NT2/D1 (cell line): ENCODE measurements around the gene APCDD1.

Source experiments
- DNase-seq: peaks from one replicate; pipeline ENCODE4 v3.0.0-alpha.2; 2011; ENCODE audit warnings: low read depth, low spot score
- H3K27me3 ChIP-seq: 2 replicates; pipeline ENCODE4 v1.6.0; 2011; ENCODE audit warnings: mild to moderate bottlenecking; ENCODE audit not compliant: insufficient read length, insufficient read depth
- H3K36me3 ChIP-seq: 2 replicates; pipeline ENCODE4 v1.6.1; 2011; ENCODE audit warnings: mild to moderate bottlenecking, low read length, mixed read lengths; ENCODE audit not compliant: insufficient read depth, insufficient read length
- H3K4me1 ChIP-seq: 2 replicates; pipeline ENCODE4 v1.5.1; 2011; ENCODE audit not compliant: insufficient read depth, insufficient read length
- H3K4me3 ChIP-seq: 2 replicates; pipeline ENCODE4 v1.5.1; 2011; ENCODE audit warnings: low read depth; ENCODE audit not compliant: insufficient read length
- H3K9ac ChIP-seq: 2 replicates; pipeline ENCODE4 v1.6.0; 2011; ENCODE audit warnings: low read depth; ENCODE audit not compliant: insufficient read length
- H3K9me3 ChIP-seq: 2 replicates; pipeline ENCODE4 v1.5.1; 2011; ENCODE audit warnings: mild to moderate bottlenecking, low read length; ENCODE audit not compliant: insufficient read depth
- SUZ12 ChIP-seq: IDR thresholded peaks from 2 replicates; pipeline ENCODE4 v1.6.1; 2011; ENCODE audit not compliant: insufficient read length, insufficient read depth; ENCODE audit errors: extremely low read depth
- YY1 ChIP-seq: IDR thresholded peaks from 2 replicates; pipeline ENCODE4 v1.6.1; 2011; ENCODE audit not compliant: insufficient read length, insufficient read depth
- ZNF274 ChIP-seq: IDR thresholded peaks from 2 replicates; pipeline ENCODE4 v1.6.1; 2011; ENCODE audit warnings: mild to moderate bottlenecking, low read depth, low read length

APCDD1 gene

DNA sequence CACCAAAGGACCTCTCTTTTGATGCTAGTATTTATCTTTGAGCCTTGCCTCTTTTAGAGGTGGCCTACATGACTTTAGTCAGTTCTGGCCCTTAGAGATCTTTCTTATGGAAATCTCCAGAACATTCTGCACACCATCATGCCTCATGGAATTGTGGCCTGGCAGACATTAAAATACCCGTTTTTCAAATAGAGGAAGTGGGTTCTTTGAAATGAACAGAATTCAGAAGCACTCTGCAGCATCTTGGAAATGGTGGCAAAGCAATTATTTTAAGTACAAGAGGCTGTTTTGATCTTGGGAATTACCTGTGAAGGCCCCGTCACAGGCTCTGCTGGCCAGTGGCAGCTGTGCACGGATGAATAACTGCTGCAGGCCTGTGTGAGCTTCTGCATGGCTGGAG, 40.7 kb upstream of the APCDD1 start:
- H3K4me3 ChIP-seq = no peak overlapping the region
- no peak overlapping the region for H3K9ac ChIP-seq
- no peak for DNase-seq
- no peaks in the 10 kb centered on the region for H3K27me3 ChIP-seq
- H3K9me3 ChIP-seq = no peaks in the 10 kb centered on the region
- TF ChIP-seq ZNF274 = no peak
- TF ChIP-seq YY1 = no peak
- TF ChIP-seq SUZ12 = no peak
- peaks cover 3% of the 10 kb centered on the region for H3K4me1 ChIP-seq
- no peaks in the 10 kb centered on the region for H3K36me3 ChIP-seq

DNA sequence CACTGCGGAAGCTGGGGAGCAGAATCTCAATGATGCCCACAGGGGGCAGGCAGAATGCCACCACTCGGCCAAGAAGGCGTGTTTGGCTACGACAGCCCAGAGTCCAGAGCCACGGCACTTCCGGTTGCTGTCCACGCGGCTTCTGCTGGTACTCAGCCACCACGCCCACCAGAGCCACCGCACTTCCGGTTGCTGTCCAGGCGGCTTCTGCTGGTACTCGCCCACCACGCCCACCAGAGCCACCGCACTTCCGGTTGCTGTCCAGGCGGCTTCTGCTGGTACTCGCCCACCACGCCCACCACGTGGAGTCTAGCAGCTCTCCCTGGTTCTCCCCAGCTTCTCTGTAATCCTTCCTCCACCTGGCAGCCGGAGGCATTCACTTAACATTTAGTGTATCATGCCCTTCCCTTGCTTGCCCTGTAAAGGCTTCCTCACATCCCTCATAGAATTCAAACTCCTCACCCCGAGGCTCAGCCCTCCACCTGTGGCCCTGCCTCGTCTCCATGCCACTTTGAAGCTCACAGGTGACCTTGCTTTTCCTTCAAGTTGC, 40.1 kb upstream of the APCDD1 start:
- Histone ChIP-seq H3K9me3 (no peaks in the 10 kb centered on the region), H3K27me3 (no peaks in the 10 kb centered on the region), H3K36me3 (no peaks in the 10 kb centered on the region), H3K9ac (no peak overlapping the region), H3K4me1 (peaks cover 3% of the 10 kb centered on the region), H3K4me3 (no peak overlapping the region)
- DNase-seq = no peak
- TF ChIP-seq ZNF274 = no peak
- no peak for TF ChIP-seq SUZ12
- TF ChIP-seq YY1 = no peak

DNA sequence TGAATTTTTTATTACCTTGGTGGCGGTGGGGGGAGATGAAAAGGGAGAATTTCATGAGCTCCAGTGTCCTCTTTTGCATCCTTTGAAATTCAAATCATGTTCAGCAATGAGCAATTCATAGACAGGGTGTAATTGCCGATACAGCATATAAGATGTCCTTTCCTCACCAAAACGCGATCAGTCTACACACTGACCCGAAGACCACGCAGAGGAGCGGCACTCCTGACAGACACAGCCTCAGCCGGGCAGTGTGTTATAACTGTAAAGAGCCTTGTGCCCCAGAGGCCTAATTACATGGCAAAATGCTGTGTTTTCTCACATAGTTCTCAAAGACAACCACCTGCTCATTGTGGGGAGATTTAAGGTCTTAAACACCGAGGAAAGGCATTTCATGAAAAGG, 38.4 kb upstream of the APCDD1 start:
- H3K27me3 ChIP-seq = no peaks in the 10 kb centered on the region
- no peak for DNase-seq
- no peak for TF ChIP-seq YY1
- no peak for TF ChIP-seq ZNF274
- TF ChIP-seq SUZ12 = no peak

DNA sequence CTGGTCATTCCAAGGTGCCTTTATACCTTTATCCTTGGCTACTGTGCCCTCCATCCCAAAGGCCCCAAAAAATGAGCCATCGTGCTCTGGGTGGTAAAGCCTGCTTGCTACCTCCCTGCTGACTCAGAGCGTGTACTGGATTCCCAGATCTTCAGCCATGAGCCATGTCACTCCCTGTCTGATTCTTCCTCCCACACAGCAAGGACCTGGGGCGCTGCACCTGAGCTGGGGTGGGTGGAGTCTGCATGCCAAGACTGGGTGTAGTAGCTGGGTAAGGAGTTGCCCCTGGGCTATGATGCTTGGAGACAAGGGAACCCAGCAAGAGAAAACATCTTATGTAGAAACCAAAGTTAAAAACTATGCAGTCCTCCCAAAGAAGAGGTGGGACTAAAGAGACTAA, 37.2 kb upstream of the APCDD1 start:
- Histone ChIP-seq H3K27me3 (no peaks in the 10 kb centered on the region), H3K4me3 (no peak overlapping the region), H3K9ac (no peak overlapping the region), H3K9me3 (peaks cover 6% of the 10 kb centered on the region; the same call in 1 of the 2 replicates), H3K36me3 (no peaks in the 10 kb centered on the region), H3K4me1 (peaks cover 3% of the 10 kb centered on the region)
- TF ChIP-seq ZNF274 (no peak), YY1 (no peak), SUZ12 (no peak)
- DNase-seq = no peak

More for the DNA sequence above, 38.4 kb upstream of the APCDD1 start:
- Histone ChIP-seq H3K36me3 (no peaks in the 10 kb centered on the region), H3K9ac (no peak overlapping the region), H3K4me3 (no peak overlapping the region), H3K4me1 (peaks cover 3% of the 10 kb centered on the region), H3K9me3 (peaks cover 6% of the 10 kb centered on the region; the same call in 1 of the 2 replicates)

DNA sequence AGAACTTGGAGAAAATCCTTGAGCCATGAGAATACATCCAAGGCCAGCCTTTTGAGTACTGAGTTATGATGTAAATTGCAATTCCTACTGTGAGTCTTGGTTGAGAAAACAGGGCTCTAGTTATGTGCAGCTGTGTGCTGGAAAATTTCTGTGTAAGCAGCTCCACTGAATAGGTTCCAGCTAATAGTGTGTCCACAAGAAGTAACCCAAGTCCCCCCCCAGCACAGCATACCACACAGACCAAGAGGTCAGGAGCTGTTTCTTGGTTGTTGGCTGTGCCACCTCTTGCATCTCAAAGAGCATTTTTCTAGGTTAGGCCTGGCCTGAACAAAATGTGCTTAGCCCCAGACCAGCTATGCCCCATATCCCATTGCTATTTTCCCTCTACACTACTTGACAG, 36.8 kb upstream of the APCDD1 start:
- H3K9me3 ChIP-seq = peaks cover 6% of the 10 kb centered on the region; the same call in 1 of the 2 replicates
- no peak for TF ChIP-seq YY1
- no peak for TF ChIP-seq SUZ12
- TF ChIP-seq ZNF274 = no peak
- H3K4me1 ChIP-seq = peaks cover 3% of the 10 kb centered on the region
- no peak overlapping the region for H3K9ac ChIP-seq
- DNase-seq = no peak
- no peaks in the 10 kb centered on the region for H3K36me3 ChIP-seq
- H3K27me3 ChIP-seq = no peaks in the 10 kb centered on the region
- H3K4me3 ChIP-seq = no peak overlapping the region

DNA sequence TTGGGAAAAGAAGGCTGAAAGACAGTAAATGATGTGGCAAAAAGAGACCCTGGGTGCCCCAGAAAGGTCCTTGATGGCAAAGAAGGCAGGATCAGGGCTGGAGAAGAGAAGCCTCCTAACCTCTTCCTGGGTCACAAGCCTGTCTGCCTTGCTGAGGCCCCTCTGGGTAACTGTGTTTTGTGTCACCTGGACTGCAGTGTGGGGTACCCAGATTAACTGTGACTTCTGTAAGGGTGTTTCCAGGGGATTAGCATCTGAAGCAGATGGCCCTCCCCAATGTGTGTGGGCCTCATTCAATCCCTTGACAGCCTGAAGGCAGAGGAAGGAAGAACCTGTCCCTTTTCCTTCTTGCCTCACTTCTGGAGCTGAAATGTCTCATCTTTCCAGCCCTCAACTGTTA, 35.6 kb upstream of the APCDD1 start:
- no peak for DNase-seq
- Histone ChIP-seq H3K36me3 (no peaks in the 10 kb centered on the region), H3K27me3 (no peaks in the 10 kb centered on the region), H3K9me3 (peaks cover 6% of the 10 kb centered on the region; the same call in 1 of the 2 replicates), H3K9ac (no peak overlapping the region), H3K4me1 (peaks cover 3% of the 10 kb centered on the region), H3K4me3 (no peak overlapping the region)
- TF ChIP-seq ZNF274 (no peak), SUZ12 (no peak), YY1 (no peak)

DNA sequence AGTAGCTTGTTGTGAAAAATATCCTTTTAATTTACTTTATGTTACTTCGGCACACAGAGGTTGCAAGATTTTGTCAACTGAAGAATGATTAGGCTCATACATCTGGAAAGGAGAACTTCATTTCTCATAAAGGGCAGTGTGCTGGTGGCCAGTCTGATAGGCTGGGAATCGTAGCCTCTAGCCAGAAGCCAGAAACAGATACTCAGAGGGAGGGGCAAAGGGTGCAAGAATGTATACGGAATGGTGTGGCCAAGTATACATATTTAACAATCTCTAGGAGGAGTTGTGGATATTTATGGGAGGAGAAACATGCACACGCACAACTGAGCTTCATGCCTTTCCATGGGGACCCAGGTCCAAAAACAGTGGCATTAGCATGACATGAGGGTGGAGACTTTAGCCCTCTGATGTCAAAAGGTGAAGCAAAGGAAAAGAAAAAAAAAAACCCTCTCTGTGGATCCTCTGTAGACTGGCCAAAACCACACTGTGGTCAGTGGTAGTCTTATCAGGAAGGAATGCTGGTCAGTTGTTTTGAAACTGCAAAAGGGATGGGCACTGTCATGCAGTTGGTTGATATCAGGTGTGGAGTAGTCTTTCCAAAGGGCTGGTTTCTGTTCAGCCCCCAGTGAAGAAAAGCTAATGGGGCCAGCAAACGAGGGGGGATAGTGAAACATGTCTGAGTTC, 34.9 kb upstream of the APCDD1 start:
- Histone ChIP-seq H3K9me3 (peaks cover 6% of the 10 kb centered on the region; the same call in 1 of the 2 replicates), H3K27me3 (no peaks in the 10 kb centered on the region), H3K36me3 (no peaks in the 10 kb centered on the region), H3K4me1 (peaks cover 3% of the 10 kb centered on the region), H3K9ac (no peak overlapping the region), H3K4me3 (no peak overlapping the region)
- DNase-seq = no peak
- no peak for TF ChIP-seq SUZ12
- no peak for TF ChIP-seq ZNF274
- no peak for TF ChIP-seq YY1
